Gastroesophageal sphincter (tissue), 4 donors: ENCODE data around the gene SND1. TPM values are rescaled to one million over a fixed set of nuclear protein-coding genes. Genes with fewer than 3 reads are reported as not detected.

ENCODE experiments used
- ATAC-seq: fragments of 150-250 bp; one replicate; pipeline ENCODE4 v1.9.1; 2016; ENCODE audit warnings: mild to moderate bottlenecking, moderate library complexity
- H3K27ac ChIP-seq, 4 donors: fragments of 200-600 bp; sonication (generic) in 3 of 4; 1 replicate in 3 of 4; 2 replicates in 1 of 4; pipeline ENCODE4 v1.5.1; 2016 to 2019
- H3K27me3 ChIP-seq: fragments of 200-600 bp; sonication (generic); one replicate; pipeline ENCODE4 v1.5.1; 2019
- H3K36me3 ChIP-seq, 2 donors: fragments of 200-600 bp; sonication (generic); one replicate each; pipeline ENCODE4 v1.5.1; 2019; ENCODE audit warnings: control low read depth in 1 of 2
- H3K4me1 ChIP-seq, 3 donors: fragments of 200-600 bp; sonication (generic); 1 replicate in 2 of 3; 2 replicates in 1 of 3; pipeline ENCODE4 v1.5.1; 2016 to 2019; ENCODE audit warnings: control low read depth in 2 of 3
- H3K4me3 ChIP-seq, 2 donors: fragments of 200-600 bp; sonication (generic); one replicate each; pipeline ENCODE4 v1.5.1; 2019; ENCODE audit warnings: mild to moderate bottlenecking in 1 of 2, moderate library complexity in 1 of 2
- H3K9me3 ChIP-seq, 3 donors: fragments of 200-600 bp; sonication (generic); one replicate each; pipeline ENCODE4 v1.5.1; 2017 to 2019; ENCODE audit warnings: control low read depth in 2 of 3
- EP300 ChIP-seq: sonication (generic); formaldehyde crosslinking; IDR thresholded peaks from one replicate; pipeline ENCODE4 v1.6.1; 2017; ENCODE audit warnings: antibody characterized with exemption, mild to moderate bottlenecking
- POLR2A ChIP-seq, 2 donors: fragments of 450-650 bp; IDR thresholded peaks; one replicate each; pipeline ENCODE4 v1.6.1; 2017; ENCODE audit warnings: antibody characterized with exemption in 2 of 2, mild to moderate bottlenecking in 2 of 2, moderate library complexity in 1 of 2
- POLR2AphosphoS5 ChIP-seq: sonication (generic); formaldehyde crosslinking; IDR thresholded peaks from one replicate; pipeline ENCODE4 v1.6.1; 2017; ENCODE audit warnings: antibody characterized with exemption
- WGBS, 2 donors: methylation state at CpG; one replicate each; pipeline ENCODE4 v1.1.5; 2018; ENCODE audit warnings: low coverage in 1 of 2; 5-methylcytosine and 5-hydroxymethylcytosine counted together
- total RNA-seq, 4 donors: library from RNA; depleted of rRNA; stranded (reverse); fragments of >200 nt; gene quantifications; one replicate each; pipeline ENCODE4 v1.1.0, GENCODE V29; 2016
- TF ChIP-seq, protein P1 (sequence below), 4 experiments: fragments of 200-600 bp in 2 of 4; fragments of 450-650 bp in 2 of 4; sonication (generic) in 1 of 4; IDR thresholded peaks; one replicate each; pipeline ENCODE4 v1.5.1; 2017 to 2019; ENCODE audit warnings: antibody characterized with exemption in 4 of 4, mild to moderate bottlenecking in 2 of 4, moderate library complexity in 2 of 4

Gene SND1
- total RNA-seq, 4 donors from 2014 or later: 97.1 to 119 (median 103) TPM

DNA sequence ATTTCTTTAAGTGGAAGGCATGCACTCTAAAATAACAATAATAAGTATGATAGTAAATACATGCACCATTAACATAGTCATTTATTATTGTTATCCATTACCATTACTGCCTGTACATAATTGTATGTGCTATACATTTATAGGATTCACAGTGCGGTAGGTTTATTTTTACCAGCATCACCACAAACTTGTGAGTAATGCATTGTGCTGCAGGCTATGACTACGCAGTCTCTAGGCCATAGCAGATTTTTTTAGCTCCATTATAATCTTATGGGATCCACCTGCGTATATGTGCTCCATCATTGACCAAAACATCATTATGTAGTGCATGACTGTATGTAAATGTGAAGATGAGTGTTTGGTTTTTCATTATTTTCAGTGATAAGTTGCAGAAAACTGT, 219.2 kb downstream of the SND1 start:
- no peak for ATAC-seq

DNA sequence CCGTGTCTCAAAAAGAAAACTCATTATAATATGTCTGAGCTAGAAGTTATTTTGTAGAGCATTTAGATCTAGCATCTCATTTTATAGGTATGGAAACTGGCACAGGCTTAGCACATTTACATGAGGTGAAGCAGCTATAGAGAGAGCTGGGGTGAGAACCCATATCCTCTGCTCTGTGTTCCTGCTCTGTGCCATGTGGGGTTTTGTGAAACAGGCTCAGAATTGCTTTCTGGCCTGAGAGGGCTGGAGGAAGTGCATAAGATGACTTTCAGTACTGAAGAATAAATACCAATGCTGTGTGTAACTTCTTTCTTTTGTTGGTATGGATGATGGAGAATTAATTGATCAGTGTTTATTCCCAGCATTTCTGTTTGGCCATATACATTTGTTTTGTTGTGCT, 220.1 kb downstream of the SND1 start:
- no peaks in the 10 kb centered on the region for H3K9me3 ChIP-seq
- TF ChIP-seq EP300: no peak
- TF ChIP-seq POLR2AphosphoS5: no peak
- TF ChIP-seq, protein P1, sequence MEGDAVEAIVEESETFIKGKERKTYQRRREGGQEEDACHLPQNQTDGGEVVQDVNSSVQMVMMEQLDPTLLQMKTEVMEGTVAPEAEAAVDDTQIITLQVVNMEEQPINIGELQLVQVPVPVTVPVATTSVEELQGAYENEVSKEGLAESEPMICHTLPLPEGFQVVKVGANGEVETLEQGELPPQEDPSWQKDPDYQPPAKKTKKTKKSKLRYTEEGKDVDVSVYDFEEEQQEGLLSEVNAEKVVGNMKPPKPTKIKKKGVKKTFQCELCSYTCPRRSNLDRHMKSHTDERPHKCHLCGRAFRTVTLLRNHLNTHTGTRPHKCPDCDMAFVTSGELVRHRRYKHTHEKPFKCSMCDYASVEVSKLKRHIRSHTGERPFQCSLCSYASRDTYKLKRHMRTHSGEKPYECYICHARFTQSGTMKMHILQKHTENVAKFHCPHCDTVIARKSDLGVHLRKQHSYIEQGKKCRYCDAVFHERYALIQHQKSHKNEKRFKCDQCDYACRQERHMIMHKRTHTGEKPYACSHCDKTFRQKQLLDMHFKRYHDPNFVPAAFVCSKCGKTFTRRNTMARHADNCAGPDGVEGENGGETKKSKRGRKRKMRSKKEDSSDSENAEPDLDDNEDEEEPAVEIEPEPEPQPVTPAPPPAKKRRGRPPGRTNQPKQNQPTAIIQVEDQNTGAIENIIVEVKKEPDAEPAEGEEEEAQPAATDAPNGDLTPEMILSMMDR (IDR thresholded peaks at IDR 0.05): no peak
- TF ChIP-seq POLR2A (IDR thresholded peaks at IDR 0.05): no peak
- 83 to 100% methylated on average over 1 of the region's 1 CpG for WGBS, 2 donors
- no peaks in the 10 kb centered on the region for H3K36me3 ChIP-seq
- H3K4me1 ChIP-seq: peaks cover 0 to 7% (median 0%) of the 10 kb centered on the region in 3 donors
- no peaks in the 10 kb centered on the region for H3K27me3 ChIP-seq
- no peak overlapping the region for H3K27ac ChIP-seq
- ATAC-seq: no peak
- no peak overlapping the region for H3K4me3 ChIP-seq

More for the DNA sequence above, 219.2 kb downstream of the SND1 start:
- Histone ChIP-seq H3K4me3 (no peak overlapping the region), H3K4me1 (peaks cover 0 to 7% (median 0%) of the 10 kb centered on the region in 3 donors), H3K9me3 (no peaks in the 10 kb centered on the region), H3K27me3 (no peaks in the 10 kb centered on the region), H3K27ac (no peak overlapping the region), H3K36me3 (no peaks in the 10 kb centered on the region)
- TF ChIP-seq, protein P1 (IDR thresholded peaks at IDR 0.05): no peak
- TF ChIP-seq POLR2A (IDR thresholded peaks at IDR 0.05) (no peak), POLR2AphosphoS5 (no peak), EP300 (no peak)
- 98 to 100% methylated on average over 3 of the region's 3 CpGs for WGBS, 2 donors

DNA sequence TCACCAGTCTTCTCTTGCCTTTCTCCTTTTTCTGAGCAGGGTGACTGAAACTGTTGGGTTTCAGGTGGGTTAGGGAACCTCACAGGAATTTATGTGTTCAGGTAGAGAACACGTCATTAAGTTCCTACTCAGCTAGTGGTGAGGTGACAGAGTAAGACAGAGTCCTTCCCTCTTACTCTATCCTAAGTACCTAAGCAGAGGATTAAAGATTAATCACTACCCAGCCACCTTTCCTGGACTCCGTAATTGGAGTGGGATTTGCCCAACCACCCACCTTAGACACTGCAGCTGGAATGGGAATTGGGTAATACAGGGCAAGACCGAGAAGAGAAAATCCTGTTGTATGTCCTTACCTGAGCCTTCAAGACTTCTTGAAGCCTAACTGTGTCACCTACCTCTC, 221.2 kb downstream of the SND1 start:
- H3K4me3 ChIP-seq: no peak overlapping the region
- no peaks in the 10 kb centered on the region for H3K9me3 ChIP-seq
- no peaks in the 10 kb centered on the region for H3K27me3 ChIP-seq
- peaks cover 0 to 7% (median 0%) of the 10 kb centered on the region in 3 donors for H3K4me1 ChIP-seq
- TF ChIP-seq POLR2AphosphoS5: no peak
- TF ChIP-seq POLR2A (IDR thresholded peaks at IDR 0.05): no peak
- TF ChIP-seq EP300: no peak
- TF ChIP-seq, protein P1 (IDR thresholded peaks at IDR 0.05): no peak
- no peak for ATAC-seq
- no peak overlapping the region for H3K27ac ChIP-seq
- 88 to 94% methylated on average over 2 of the region's 3 CpGs for WGBS, 2 donors
- no peaks in the 10 kb centered on the region for H3K36me3 ChIP-seq

DNA sequence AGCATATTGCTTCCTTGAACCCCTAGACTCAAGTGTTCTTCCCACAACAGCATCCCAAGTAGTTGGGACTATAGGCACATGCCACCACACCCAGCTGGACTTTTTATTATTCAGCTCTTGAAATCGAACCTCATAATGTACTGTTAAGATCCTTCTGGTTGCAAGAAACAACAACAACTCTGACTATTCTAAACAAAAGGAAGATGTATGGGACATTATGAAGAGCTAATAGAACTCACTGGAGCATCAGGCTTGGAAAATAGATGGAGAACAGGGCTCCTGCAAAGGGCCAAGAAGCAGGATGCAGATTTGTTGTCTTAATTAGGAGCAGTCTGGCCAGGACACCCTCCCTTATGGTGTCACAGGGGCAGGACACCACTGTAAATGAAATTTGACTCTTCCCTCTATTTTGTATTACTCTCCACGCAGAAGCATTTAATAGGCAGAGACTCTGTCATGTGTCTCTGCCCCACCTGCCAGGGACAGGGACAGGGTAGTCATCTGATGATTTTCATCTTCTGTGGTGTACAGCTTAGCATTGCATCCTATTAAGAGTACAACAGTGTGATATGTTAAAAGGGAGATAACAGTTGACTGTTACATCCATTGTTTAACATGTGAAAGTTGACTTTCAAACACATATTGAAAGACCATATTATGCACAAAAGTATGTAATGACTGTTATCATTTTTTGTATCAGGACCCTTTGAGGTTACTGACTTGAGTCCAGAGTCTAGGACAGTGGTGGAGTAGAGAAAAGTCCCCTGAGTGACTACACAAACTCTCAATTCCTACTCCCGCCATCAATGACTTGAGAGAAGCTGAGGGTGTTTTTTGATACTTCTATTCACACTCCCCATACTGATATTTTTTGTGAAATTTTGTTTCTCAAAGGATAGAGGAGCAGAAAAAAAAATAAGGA, 222.0 kb downstream of the SND1 start:
- H3K4me3 ChIP-seq: no peak overlapping the region
- H3K9me3 ChIP-seq: no peaks in the 10 kb centered on the region
- H3K27me3 ChIP-seq: no peaks in the 10 kb centered on the region
- no peak for ATAC-seq
- TF ChIP-seq POLR2AphosphoS5 (no peak), EP300 (no peak), POLR2A (IDR thresholded peaks at IDR 0.05) (no peak)
- TF ChIP-seq, protein P1 (IDR thresholded peaks at IDR 0.05): no peak
- H3K36me3 ChIP-seq: no peaks in the 10 kb centered on the region
- WGBS, 2 donors: 81 to 93% methylated on average over 3 of the region's 3 CpGs
- H3K27ac ChIP-seq: no peak overlapping the region
- H3K4me1 ChIP-seq: peaks cover 0 to 7% (median 0%) of the 10 kb centered on the region in 3 donors
